NCI-H2029 (cell line): ENCODE data around the gene SMIM33.
"Not testable (repeated sequence)": the region's sequence is repeated elsewhere in the genome, so short reads cannot be mapped to it uniquely, and the experiment has no call there.

Source experiments
- DNase-seq: peaks from one replicate; lab custom pipeline; 2025; lab: John Stamatoyannopoulos, UW

The SMIM33 gene

DNA sequence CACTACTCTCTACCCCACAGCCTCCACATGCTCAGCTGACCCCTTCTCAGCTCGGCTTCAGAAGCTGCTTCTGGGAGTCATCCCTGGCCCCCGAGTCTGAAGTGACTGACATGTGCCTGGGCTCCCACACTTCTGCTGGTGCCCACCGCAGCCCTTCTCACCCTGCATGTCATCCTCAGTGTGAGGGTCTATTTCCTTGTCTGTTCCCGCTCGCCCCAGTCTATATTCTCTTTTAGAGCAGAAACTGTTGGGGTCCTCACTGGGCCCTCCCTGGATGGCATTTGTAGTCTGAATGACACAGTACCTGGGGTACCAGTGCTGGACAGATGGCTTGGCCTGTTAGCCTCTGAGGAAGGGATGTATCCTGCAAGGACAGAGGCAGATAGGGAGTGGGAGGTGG is 13.6 kb upstream of the SMIM33 start:
- DNase-seq, result no peak

DNA sequence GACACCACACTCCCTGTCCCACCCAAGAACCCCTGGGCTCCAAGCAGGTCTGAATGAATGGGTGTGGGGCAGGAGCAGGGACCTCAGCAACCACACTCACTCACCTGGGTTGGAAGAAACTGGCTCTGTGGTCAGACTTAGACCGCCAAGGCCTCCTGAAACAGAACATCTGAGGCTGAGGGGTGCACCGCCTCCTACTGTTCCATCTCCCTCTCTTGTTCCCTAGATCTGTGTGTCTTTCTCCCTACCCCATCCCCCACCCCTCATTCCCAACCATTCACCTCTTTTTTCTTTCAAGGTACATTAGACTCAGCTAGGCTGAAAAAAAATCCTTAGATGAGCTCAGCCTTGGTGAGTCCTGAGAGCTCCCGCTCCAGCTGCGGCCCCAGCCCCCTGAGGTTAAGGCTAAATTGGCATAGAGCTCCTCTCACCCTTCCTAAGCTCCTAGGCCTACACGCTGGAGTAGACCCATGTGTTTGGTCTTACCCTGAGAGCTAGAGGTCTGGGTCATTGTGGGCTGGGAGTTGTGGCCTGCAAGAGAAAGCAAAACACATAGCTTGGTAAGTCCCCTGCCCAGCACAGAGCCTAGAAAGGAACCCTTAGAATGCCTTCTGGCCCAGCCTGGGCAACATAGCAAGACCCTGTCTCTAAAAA is 13.0 kb upstream of the SMIM33 start:
- DNase-seq, result no peak

DNA sequence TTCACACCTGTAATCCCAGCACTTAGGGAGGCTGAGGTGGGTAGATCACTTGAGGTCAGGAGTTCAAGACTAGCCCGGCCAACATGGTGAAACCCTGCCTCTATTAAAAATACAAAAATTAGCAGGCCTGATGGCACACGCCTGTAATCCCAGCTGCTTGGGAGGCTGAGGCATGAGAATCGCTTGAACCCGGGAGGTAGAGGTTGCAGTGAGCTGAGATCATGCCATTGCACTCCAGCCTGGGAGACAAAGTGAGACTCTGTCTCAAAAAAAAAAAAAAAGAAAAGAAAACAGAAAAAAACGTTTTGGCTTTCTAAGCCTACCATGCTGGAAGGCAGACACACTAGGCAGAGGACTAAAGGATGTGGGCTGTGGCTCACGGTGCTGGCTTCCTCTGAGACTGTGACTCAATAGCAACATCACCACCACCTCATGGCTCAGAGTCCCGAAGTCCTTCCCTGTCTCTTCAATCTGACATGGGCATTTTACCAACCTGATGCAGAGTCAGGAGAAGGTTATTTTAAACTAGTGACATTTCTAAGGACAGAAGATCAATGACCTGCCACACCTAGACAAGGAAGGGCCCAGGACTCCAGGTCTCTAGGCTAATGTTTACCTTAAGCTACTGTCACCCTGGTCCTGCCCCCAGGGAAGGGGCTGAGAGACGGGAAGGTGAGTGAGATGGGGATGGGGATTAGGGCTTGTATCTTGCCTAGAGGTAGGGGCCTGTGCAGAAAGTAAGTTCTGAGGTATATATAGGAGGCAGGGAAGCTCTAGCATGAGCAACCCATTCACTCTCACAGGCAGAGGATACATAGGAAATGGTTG is 12.0 kb upstream of the SMIM33 start:
- DNase-seq, result no peak

DNA sequence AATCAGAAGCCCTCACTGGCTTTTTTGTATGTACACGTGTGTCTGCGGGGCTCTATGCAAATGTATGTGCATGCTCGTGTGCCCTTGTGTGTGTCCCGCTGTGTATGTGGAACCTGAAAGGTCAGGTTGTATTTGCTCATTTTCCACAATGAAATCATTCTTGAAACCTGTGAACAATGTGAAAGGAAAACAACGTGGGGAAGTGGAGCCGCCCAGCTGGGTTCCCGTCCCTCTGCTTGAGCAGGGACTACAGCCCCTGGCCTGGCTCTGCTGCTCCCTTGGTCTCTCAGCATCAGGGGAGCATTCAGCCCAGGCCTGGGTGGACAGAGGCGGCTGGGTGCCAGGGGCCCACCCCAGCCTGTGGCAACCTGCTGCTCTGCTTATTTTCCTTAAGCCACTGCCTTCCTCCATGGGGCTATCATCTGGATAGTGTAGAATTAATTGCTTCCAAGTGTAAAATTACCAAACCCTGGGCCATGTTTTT is 11.3 kb upstream of the SMIM33 start:
- no peak for DNase-seq

DNA sequence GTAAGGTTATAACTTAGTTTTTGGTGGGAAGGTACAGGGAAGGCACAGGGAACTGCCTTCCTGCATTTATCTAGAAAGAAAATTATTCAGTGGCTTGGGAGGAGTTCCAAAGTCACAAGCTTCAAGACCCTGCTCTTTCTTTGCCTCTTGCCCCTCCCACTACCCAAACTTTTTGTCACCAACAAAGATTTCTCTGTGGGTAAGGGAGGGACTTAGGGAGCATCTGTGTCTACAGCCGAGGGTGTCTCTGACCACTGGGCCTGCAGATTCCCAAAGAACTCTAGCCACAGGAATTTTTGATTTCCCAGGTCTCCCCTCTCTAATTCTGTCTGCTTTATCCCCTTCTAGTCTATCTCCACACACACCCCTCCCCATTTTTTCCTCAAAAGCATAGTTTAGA is 10.3 kb upstream of the SMIM33 start:
- no peak for DNase-seq

DNA sequence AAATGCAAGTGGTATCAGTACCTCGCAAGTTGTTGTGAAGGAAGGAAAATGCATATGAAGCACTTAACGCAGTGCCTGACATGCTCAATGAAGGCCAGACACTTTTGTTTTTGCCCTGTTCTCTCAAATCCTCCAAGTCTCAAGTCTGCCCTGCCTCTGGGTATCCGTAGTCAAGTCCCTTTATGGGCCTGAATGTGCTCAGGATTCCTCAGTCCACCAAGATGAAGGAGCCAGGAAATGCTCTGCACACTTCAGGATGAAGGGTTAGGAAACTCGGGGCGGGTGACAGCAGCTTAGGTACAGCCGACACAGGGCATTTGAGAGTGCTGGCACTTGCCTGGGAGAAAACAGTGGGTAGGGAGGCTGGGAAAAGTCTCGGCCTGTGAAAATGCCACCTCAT is 9.6 kb upstream of the SMIM33 start:
- DNase-seq, result no peak

DNA sequence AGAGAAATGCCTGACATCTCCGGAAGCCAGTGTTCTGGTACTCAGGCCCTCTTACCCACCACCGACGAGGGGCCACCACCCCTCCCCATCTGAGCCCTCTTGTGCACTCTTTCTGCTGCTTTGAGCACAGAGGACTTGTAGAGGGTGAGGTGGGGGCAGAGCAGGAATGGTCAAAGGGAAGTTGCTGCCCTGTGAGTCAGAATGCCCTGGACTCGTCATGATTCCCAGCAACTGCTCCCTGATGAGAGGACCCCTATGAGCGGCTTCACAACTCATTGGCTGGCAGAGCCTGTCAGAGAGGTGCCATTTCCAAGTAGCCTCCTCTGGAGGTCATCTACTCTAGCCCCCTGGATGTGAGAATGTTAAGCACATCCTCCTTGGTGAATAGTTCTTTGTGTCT is 9.1 kb upstream of the SMIM33 start:
- no peak for DNase-seq

DNA sequence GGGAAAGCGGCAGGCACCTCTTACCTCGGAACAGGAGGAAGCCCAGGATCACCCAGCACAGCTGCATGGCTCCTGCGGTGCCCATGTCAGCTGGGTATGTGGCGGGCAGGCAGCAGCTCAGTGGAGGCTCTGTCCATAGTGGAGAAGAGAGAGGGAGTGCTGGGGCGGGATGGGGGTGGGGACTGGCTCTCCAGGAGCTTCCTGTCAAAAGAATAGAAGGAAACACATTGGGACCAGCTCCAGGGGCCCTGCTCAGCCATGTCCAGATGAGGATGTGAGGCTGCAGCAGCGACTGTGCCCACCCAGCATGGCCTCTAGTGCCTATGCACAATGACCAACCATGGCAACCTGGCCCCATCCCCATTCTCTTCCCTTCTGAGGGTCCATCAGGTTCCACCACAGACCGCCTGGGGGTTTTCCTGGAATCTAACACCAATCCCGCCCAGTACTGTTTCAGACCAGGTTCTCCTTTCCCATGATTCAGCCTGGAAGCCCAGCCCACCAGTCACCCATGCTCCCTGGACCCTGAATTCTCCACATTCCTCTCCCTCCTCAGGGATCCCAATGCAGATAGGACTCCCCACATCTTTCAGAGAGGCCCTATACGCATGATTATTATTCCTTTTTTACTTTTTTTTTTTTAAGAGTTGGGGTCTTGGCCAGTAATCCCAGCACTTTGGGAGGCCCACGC is 8.1 kb upstream of the SMIM33 start, which contains the start of gene ECSCR:
Gene ECSCR, minus strand, starts transcription at position 158 of the 691 bp plus-strand sequence. Its CDS starts 73 bp downstream, at position 85.
- no peak for DNase-seq

DNA sequence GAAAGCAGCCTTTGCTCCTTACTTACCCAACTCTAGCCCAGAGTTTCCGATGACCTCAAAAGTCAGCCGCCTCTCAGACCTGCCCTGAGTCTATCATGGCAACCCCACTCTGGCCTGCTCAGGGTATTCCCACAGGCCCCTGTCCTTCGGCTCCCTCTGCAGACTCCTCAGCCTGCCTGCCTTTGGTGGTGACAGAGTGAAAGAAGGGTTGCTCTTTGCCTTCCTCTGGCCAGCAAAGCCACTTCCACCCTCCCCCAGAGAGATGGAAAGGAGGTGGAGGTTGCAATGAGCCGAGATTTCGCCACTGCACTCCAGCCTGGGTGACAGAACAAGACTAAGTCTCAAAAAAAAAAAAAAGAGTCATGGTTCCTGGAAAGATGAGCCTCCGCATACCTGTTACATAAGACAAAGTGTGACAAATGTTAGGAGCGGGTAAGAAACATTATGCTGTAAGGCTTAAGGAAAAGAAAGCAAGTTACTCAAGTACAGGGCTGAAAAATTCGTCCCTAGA is 2.3 kb upstream of the SMIM33 start:
- no peak for DNase-seq

DNA sequence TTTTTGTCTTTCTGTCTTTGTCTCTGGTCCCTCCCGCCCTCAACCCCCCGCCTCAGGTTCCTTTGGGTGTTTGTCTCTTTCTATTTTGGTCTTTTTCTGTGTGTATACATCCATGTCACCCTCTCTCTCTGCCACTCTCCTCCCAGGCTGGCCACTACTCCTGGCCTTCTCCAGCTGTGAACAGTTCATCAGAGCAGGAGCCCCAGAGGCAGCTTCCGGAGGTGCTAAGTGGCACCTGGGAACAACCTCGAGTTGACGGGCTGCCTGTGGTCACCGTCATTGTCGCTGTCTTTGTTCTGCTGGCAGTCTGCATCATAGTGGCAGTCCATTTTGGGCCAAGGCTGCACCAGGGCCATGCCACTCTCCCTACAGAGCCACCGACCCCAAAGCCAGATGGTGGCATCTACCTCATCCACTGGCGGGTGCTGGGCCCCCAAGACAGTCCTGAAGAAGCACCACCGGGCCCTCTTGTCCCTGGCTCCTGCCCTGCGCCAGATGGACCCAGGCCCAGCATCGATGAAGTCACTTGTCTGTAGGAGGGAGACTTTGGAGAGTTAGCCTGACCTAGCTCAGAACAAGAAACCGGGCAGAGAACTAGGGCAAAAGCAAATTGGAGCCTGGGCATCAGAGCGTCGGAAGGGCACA is 1.7 kb downstream of the SMIM33 start:
- DNase-seq, result no peak

DNA sequence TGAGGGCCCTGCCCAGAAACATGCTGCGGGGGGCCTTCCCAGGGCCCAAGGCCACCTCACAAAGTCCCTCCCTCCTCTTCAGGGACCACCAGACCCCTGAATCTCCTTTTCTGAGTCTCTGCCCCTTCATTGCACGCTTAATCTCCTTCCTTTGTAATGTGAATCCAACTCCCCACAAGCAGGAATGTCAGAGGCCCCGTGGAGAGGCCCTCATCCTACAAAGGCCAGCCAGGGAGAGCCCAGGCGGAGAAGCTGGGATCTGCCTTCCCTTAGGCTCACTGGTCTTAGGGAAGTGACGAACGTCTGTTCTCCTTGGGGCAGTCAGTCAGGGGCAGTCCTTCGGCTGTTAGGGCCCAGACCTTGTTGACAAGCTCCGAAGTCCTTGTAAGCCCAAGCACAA is 2.3 kb downstream of the SMIM33 start:
- no peak for DNase-seq

DNA sequence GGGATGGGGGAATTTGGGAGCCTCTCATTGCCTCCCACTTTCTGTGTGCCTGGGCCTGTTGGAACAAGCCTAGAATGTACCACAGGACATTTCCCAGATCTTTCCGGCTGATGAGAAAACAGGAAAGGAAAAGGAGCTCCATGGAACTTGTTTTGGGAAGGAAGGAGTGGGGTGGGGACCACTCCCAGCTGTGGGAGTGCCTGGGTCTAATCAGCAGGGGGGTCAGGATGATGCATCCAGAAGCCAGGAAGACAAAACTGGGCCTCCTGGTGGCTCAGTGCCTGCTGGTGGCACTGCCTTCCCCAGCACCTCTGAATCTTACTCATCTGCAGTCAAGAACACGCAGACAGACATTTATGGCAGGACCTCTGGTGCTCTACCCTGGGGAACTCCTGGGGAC is 2.8 kb downstream of the SMIM33 start:
- no peak for DNase-seq

DNA sequence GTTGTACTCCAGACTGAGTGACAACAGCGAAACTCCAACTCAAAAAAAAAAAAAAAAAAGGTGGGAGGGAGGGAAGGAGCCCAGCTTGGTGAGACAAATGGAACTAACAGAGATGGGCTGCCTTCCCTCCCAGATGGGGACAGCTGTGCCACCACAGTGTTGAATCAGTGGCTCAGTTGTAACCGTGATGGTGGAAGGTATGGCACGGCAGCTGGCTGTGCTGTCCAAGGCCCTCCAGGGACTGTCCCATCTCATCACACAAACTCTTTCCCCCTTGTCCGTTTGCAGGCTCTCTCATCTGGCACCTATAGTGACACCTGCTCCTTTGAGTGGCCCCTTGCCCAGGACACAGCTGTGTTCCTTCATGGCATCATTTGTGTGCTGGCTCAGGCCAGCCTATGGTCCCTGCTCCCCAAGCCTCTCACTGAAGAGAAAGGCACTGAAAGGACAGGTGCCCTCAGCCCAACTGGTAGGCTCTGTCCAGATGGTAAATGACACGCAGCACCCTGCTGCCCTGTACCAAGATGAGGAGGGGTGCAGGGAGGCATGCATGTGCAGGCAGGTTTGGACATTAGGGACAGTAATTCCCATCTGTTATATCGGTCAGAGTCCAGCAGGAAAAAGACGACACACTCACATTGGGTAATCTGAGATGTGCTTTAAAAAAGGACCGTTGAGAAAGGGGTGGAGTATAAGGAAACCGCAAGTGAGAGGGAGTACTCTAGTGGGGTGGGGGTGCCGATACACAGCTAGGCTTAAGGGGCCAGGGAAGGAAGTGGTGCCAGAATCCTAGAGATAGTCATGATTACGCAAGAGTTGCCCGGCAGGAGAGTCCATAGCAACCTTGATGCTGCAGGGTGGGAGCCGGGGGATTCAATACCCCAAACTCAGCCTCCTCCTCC is 4.3 kb downstream of the SMIM33 start:
- peak; percentile 76 for DNase-seq

DNA sequence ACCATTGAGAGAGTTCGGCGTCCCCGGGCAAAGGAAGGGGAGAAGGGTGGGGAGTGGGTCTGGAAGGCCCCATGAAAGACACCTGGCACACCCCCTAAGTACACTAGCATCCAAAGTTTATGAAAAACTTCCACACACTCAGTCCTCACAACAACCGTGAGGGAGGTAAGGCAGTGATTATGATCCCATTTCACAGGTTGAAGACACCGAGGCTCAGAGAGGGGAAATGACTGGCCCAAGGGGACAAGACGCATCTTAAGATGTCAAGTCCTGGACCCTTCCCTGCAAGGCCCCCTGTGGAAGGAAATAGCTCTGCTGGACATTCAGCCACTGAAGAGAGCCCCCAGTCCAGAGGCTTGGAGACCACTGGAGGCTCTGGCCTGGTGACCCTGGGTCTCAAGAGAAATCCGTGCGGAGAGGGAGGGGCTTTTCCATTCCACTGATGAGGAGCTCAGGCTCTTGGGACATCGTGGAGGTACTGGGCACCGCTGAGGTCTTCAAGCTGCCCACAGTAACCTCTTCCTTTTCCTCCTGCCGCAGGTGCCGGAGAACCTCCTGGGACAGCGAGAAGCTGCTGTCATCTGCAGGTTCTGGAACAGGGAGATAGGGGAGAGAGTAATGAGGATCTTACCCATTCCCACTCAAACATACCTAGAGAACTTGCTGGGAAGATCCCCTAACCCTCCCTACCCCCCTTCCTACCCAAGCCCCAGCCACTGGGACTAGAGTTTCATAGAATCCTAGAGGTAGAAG is 5.2 kb downstream of the SMIM33 start:
- DNase-seq, result no peak

DNA sequence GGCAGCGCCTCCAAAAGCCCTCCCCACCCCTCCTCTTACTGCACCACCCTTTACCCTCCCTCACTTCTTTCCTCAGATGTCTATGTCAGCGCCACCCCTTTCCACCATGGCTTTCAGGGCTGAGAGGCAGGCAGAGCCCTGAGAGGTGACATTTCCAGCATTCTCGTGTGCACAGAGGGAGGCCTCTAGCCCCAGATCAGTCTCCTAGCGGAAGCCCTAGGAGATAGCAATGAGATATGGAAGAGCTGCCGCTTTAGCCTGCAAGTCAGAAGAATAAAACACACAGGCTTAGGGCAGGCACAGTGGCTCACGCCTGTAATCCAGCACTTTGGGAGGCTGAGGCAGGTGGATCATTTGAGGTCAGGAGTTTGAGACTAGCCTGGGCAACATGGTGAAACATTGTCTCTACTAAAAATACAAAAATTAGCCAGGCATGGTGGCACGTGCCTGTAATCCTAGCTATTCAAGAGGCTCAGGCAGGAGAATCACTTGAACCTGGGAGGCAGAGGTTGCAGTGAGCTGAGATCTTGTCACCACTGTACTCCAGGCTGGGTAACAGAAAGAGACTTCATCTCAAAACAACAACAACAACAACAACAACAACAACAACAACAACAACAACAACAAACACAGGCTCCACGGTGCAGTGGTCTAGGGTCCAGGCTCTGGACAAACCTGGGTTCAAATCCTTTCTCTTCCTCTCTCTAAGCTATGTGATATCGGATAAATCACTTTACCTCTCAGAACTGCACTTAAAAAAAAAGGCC is 8.0 kb downstream of the SMIM33 start:
- DNase-seq, result not testable (repeated sequence)

DNA sequence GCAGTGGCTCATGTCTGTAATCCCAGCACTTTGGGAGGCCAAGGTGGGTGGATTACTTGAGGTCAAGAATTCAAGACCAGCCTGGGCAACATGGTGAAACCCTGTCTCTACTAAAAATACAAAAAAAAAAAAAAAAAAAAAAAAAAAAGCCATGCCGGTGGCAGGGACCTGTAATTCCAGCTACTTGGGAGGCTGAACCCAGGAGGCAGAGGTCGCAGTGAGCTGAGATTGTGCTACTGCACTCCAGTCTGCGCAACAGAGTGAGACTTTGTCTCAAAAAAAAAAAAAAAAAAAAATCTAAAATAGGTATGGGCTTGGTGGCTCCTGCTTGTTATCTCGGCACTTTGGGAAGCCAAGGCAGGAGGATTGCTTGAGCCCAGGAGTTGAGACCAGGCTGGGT is 8.9 kb downstream of the SMIM33 start:
- DNase-seq, result not testable (repeated sequence)

DNA sequence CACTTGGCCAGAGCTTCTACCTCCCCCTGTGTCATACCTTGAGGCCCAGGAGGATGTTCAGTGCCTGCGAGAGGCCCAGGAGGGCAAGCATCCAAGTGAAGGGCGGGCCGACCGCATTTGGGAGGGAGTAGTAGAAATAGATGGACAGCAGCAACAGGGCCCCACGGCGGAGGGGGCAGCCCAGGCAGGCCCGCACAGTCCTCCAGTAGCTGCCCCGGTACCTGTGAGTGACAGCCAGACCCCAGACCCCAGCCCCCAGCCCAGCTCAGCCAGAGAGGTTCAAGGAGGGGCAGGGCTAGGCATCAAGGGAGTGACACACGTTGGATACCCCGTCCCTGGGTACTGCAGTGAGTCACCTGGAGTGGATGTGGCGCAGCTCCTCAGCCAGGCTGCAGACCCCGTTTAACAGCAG is 10.3 kb downstream of the SMIM33 start:
- DNase-seq, result no peak

DNA sequence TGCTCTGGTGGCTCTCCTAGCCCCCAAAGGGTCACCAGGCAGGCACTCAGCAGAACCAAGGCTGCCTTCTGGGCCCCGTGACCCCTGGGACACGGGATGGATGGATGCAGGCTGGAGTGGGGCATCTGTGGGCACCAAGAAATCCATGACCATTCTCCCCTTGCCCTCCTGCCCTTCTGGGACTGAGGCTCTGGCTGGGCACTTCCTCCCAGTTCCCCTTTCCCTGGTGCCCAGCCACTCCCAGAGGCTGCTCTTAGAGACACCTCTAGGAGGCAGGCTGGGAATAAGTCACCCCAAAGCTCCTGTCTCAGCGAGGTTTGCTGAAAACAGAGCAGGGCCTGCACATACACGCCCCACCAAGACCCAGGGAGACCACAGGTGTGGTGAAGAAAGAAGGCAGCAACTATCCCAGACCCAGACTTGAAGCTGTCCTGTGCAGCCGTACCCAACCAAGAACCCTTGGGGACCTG is 10.8 kb downstream of the SMIM33 start:
- no peak for DNase-seq
